Neutrophil (primary cell): ENCODE results near the gene TNFRSF11A.

Source experiments
- H3K27ac ChIP-seq: fragments of 200-600 bp; sonication (generic); 2 replicates; pipeline ENCODE4 v1.5.1; 2016; ENCODE audit warnings: mild to moderate bottlenecking, moderate library complexity
- H3K27me3 ChIP-seq: fragments of 200-600 bp; sonication (generic); 2 replicates; pipeline ENCODE4 v1.6.0; 2016; ENCODE audit warnings: mild to moderate bottlenecking
- H3K36me3 ChIP-seq: fragments of 200-600 bp; sonication (generic); 2 replicates; pipeline ENCODE4 v1.5.1; 2017
- H3K4me1 ChIP-seq, 2 experiments: fragments of 200-600 bp in 1 of 2; sonication (generic) in 1 of 2; 1 replicate in 1 of 2; 2 replicates in 1 of 2; pipeline versions ENCODE4 v1.5.1 to v1.6.1; 2013 to 2016; ENCODE audit warnings: low read depth in 1 of 2, low read length in 1 of 2, mild to moderate bottlenecking in 1 of 2, moderate library complexity in 1 of 2; ENCODE audit not compliant: control insufficient read depth in 1 of 2, insufficient read depth in 1 of 2
- H3K4me3 ChIP-seq, 2 experiments: fragments of 200-600 bp in 1 of 2; sonication (generic) in 1 of 2; 1 replicate in 1 of 2; 2 replicates in 1 of 2; pipeline ENCODE4 v1.5.1; 2013 to 2016; ENCODE audit warnings: low read depth in 1 of 2, low read length in 1 of 2, mild to moderate bottlenecking in 1 of 2, moderate library complexity in 1 of 2
- H3K9me3 ChIP-seq: fragments of 200-600 bp; sonication (generic); 2 replicates; pipeline ENCODE4 v1.5.1; 2016
- TF ChIP-seq, protein P1 (sequence below): fragments of 200-600 bp; sonication (generic); IDR thresholded peaks from 2 replicates; pipeline ENCODE4 v1.5.1; 2016; ENCODE audit warnings: antibody characterized with exemption

The TNFRSF11A gene

DNA sequence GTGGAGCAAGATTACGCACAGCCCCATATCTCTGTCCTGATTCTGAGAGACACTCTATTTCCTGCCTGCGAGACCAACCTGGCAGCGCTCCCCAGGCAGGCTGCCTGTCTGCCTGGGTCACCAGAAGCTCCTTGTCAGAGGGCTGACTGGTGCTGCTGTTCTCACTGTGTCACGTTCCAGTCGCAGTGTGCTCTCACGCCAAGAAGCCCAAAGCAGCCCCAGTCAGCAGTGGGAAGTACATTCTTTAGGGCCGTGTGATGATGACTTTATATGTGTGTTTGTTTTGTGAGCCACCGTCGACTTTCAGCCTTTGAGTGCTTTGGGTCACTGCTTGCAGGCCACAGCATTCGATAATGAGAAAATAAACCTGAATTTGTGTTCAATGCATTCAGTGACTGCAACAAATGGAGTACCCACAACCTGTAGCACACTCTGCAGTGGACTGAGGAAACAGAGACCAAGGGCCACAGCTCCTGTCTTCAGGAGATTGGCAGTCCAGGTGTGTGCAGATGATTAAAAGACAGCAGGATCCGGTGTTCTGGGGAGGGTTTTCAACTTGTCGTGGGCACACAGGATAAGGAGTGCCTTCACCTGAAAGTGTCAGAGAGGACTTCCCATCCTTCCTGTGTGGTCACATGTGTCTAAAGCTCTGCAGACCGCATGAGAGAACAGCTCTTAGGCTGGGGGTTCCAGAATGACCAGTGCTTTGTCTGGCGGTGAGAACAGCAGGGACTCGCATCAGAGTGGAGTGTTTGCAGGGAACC lies 4.8 kb downstream of the TNFRSF11A start:
- Histone ChIP-seq H3K27me3 (peaks cover 57% of the 10 kb centered on the region), H3K27ac (no peak overlapping the region), H3K9me3 (no peaks in the 10 kb centered on the region), H3K4me3 (no peak overlapping the region), H3K4me1 (peaks cover 20 to 29% of the 10 kb centered on the region in 2 experiments), H3K36me3 (no peaks in the 10 kb centered on the region)
- TF ChIP-seq, protein P1, sequence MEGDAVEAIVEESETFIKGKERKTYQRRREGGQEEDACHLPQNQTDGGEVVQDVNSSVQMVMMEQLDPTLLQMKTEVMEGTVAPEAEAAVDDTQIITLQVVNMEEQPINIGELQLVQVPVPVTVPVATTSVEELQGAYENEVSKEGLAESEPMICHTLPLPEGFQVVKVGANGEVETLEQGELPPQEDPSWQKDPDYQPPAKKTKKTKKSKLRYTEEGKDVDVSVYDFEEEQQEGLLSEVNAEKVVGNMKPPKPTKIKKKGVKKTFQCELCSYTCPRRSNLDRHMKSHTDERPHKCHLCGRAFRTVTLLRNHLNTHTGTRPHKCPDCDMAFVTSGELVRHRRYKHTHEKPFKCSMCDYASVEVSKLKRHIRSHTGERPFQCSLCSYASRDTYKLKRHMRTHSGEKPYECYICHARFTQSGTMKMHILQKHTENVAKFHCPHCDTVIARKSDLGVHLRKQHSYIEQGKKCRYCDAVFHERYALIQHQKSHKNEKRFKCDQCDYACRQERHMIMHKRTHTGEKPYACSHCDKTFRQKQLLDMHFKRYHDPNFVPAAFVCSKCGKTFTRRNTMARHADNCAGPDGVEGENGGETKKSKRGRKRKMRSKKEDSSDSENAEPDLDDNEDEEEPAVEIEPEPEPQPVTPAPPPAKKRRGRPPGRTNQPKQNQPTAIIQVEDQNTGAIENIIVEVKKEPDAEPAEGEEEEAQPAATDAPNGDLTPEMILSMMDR = no peak

DNA sequence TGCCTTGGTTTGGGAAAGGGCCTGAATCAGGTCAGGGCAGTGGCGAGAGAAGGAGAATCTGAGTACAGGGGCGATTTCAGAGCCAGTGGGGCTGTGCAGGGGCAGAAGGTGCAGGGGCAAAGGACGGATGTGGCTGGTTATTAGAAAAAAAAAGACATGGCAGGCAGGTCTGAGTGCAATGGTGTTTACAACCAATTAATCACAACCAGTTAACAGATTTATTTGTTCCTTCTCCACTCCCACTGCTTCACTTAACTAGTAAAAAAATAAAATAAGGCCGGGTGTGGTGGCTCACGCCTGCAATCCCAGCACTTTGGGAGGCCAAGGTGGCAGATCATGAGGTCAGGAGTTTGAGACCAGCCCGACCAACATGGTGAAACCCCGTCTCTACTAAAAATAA lies 5.5 kb downstream of the TNFRSF11A start:
- H3K27me3 ChIP-seq = peaks cover 49% of the 10 kb centered on the region
- no peaks in the 10 kb centered on the region for H3K9me3 ChIP-seq
- peaks cover 15 to 23% of the 10 kb centered on the region in 2 experiments for H3K4me1 ChIP-seq
- no peak overlapping the region for H3K27ac ChIP-seq
- no peaks in the 10 kb centered on the region for H3K36me3 ChIP-seq
- TF ChIP-seq, protein P1 = no peak
- H3K4me3 ChIP-seq = no peak overlapping the region

DNA sequence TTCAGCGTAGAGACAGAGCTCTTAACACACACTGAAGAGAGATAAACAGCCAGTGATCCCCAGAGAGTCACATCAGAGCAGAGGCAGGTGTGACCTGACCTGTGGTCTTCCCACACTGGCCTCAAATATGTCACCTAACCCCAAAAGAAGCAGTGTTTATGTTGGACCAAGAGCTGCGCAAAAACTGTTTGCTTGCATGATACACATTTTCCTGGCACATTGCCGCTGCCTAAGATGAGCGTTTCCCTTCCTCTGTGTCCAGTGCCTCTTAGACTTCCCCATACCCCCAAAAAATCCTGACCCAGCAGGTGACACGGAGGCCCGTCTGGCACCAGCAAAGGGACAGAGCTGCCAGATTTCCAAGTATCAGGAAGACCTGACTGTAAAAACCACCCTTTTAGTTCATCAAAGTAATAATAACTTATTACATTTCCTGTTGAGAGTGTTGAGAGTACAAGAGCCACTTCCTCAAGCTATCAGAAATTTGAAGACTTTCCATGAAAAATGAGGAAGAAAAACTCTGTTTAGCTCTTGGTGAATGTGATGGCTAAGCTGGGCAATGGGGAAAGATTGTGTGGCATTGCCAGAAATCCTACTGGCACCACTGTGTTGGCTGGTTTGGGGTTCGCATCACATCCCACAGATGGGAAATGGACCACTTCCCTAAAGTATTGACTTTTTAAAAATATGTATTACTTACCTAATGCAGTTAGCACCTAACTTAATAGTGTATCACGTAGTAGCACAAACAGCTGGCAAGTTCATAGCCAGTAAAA lies 6.7 kb downstream of the TNFRSF11A start:
- Histone ChIP-seq H3K4me3 (no peak overlapping the region), H3K27me3 (peaks cover 38% of the 10 kb centered on the region), H3K9me3 (no peaks in the 10 kb centered on the region), H3K27ac (no peak overlapping the region), H3K4me1 (peaks cover 5 to 12% of the 10 kb centered on the region in 2 experiments), H3K36me3 (no peaks in the 10 kb centered on the region)
- TF ChIP-seq, protein P1 = no peak

DNA sequence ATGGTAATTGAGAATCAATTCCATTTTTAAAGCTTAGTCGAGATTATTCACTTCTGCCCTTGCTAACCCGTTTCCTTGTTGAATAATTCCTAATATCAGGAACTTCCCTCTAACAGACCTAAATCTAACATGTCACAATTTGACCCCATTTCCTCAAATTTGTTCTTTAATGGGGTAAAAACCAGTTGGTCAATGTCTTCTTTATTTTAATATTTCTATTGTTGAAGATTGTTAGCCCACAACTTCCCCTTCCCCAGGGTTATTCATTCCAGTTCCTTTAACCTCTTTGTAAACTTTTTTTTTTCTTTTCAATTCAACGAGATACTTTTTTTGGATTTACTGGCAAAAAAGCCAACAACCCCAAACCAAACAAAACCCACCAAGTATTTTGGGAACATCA lies 7.3 kb downstream of the TNFRSF11A start:
- peaks cover 5 to 12% of the 10 kb centered on the region in 2 experiments for H3K4me1 ChIP-seq
- H3K27ac ChIP-seq = no peak overlapping the region
- peaks cover 31% of the 10 kb centered on the region for H3K27me3 ChIP-seq
- H3K36me3 ChIP-seq = no peaks in the 10 kb centered on the region
- no peaks in the 10 kb centered on the region for H3K9me3 ChIP-seq
- H3K4me3 ChIP-seq = no peak overlapping the region
- TF ChIP-seq, protein P1 = no peak

DNA sequence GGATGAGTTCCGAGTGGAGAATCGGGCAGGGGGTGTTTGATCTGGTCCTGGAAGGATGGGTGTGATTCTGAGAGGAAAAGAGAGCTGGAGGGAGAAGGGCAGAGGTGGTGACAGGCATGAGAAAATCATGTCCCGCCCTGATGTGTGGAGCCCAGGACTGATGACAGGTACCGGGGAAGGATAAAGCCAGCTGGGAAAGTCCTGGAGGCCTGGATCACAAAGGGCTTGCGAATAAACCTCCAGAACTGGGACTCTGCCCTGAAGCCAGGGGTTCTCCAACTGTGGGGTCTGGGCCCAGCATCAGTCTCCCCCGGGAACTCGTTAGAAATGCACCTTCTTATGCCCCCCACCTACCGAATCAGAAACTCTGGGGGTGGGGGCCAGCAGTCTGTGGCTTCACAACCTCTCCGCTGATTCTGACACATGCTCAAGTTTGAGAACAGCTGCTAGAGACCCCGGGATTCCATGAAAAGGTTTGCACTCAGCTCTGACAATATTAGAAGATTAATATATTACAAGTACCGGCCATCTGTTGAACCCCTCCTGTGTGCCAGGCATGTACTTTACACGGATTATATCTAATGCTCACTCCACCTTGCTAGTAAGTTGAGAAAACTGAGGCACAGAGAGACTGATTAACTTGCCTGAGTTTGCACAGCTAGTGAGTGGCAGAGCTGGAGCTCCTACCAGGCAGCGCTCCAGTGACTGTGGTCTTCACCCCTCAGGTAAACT lies 8.0 kb downstream of the TNFRSF11A start:
- TF ChIP-seq, protein P1 = no peak
- no peak overlapping the region for H3K27ac ChIP-seq
- H3K4me3 ChIP-seq = no peak overlapping the region
- H3K36me3 ChIP-seq = no peaks in the 10 kb centered on the region
- no peaks in the 10 kb centered on the region for H3K9me3 ChIP-seq
- H3K27me3 ChIP-seq = peaks cover 24% of the 10 kb centered on the region
- peaks cover 5 to 12% of the 10 kb centered on the region in 2 experiments for H3K4me1 ChIP-seq
